ENCODE data around the gene GIT1.

Gene GIT1

GRCh38 chr17:29620271-29620670, 30.8 kb upstream of the GIT1 start:
- no peak overlapping the region for H3K4me3 ChIP-seq (ENCODE audit: control insufficient read depth, low read depth, low read length)
- no peak for TF ChIP-seq CTCF (conservative IDR thresholded peaks at IDR 0.05; ENCODE audit: control insufficient read depth, insufficient read depth, low read depth, low read length)
- DNase-seq (ENCODE audit: low read depth): peak; percentile 48

DNA sequence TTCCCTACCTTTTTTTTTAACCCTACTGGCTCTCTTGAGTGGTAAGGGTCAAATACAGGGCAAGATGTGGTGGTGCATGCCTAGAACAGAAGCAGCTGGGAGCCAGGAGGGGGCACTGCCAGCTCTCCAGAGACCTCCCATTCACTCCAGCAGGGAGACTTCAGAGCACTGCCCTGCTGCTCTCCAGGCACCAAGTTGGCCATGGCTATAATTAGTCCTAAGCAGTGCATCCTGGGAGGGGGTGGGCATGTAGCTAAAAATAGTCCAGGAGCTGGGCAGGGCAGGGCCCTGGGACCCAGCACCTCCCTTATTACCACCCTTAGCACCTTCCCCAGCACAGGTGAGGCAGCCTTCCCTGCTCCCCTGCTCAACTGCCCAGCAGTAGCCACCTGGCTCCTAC, 29.8 kb upstream of the GIT1 start:
- peak; percentile 26 for TF ChIP-seq CTCF (conservative IDR thresholded peaks at IDR 0.05; ENCODE audit: control insufficient read depth, insufficient read depth, low read depth, low read length)
- peak; percentile 48 for DNase-seq (ENCODE audit: low read depth)
- no peak overlapping the region for H3K4me3 ChIP-seq (ENCODE audit: control insufficient read depth, low read depth, low read length)

GRCh38 chr17:29618272-29619065, 29.0 kb upstream of the GIT1 start:
- no peak for DNase-seq (ENCODE audit: low read depth)
- no peak overlapping the region for H3K4me3 ChIP-seq (ENCODE audit: control insufficient read depth, low read depth, low read length)
- TF ChIP-seq CTCF (conservative IDR thresholded peaks at IDR 0.05; ENCODE audit: control insufficient read depth, insufficient read depth, low read depth, low read length): no peak

DNA sequence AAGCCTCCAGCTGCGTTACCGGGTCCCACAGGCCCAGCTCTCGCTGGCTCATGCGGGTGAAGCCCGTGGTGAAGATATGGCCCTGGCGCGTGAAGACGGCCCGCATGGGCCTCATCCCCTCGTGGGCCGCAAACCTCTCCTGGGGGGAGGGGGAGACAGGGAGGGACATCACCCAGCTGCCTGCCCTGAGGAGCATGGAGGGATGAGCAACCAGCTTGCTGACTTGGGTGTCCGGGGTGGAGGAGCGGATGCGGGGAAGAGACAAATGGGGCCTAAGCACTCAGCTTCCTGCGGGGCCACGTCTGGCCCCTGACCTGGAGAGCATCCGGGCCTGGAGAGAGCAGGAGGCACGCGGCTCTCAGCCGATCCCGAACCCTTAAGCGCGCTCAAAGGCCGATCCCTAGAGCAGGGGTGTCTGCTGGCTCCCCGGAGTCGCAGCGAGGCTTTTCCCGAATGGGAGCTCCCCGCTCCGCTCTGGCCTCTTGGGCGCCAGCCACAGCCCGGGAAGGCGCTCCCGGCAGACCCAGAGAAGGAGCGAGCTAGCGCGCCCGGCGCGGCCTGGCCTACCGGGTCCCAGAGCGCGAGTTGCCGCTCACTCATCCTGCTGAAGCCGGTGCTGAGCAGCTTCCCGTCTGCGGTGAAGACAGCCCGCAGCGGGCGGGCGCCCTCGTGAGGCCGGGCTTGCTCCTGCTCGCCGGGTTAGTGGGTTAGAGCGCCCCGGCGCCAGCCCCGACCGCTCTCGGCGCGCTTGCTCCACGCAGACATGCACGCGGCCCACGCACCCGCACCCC, 28.2 kb upstream of the GIT1 start:
- TF ChIP-seq CTCF (conservative IDR thresholded peaks at IDR 0.05; ENCODE audit: control insufficient read depth, insufficient read depth, low read depth, low read length): peak; percentile 44
- peak; percentile 77 for DNase-seq (ENCODE audit: low read depth)
- peak overlapping the region; percentile 13 for H3K4me3 ChIP-seq (ENCODE audit: control insufficient read depth, low read depth, low read length)

DNA sequence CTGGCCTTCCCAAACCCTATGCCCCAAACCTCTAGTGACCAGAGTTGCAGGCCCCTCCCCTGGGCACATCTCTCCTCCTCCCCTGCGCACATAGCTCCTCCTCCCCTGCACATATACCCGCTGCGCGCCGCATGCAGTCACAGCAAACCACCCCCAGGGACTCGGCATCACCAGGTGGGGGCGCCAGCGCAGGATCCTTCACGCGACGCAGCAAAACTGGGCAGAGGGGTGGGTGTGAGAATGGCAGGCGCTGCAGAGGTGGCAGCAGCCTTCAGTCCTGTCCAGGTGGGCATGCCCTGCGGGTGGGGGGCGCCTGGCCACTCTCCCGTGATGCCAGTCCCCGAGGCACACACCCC, 27.7 kb upstream of the GIT1 start:
- peak; percentile 56 for TF ChIP-seq CTCF (conservative IDR thresholded peaks at IDR 0.05; ENCODE audit: control insufficient read depth, insufficient read depth, low read depth, low read length)
- no peak overlapping the region for H3K4me3 ChIP-seq (ENCODE audit: control insufficient read depth, low read depth, low read length)
- DNase-seq (ENCODE audit: low read depth): peak; percentile 70

DNA sequence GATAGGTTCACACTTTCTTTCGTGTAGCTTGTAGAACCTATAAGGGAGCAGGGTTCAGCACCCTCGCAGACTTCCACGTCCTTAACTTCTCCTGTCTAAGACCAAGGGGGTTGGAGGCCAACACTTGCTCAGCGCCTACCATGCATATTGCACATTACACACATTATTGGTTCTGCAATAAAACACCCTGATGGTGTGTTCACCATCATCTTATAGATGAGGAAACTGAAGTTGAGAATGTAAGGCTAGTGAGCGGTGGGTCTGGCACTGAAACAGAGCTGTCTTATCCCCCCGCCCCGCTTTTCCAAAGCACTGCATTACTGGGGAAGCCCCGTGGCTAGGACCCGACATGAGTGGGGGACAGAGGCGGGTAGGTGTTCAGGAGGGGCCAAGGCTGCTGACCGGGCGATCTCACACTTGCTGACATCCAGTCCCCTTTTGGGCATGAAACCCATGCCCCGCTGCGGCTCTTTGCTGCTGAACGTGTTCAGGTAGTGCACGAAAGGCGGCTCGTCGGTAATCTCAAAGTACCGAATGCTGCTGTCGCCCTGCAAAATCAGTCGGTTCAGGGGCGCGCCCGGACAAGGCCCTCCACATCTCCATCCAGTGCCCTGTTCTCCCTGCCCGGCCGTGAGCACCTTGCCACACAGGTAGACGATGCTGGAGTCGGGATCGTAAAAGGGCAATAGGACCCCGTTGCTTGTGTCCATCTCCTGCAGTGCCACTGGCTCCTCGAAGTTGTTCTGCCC, 27.0 kb upstream of the GIT1 start:
- no peak for TF ChIP-seq CTCF (conservative IDR thresholded peaks at IDR 0.05; ENCODE audit: control insufficient read depth, insufficient read depth, low read depth, low read length)
- DNase-seq (ENCODE audit: low read depth): no peak
- H3K4me3 ChIP-seq (ENCODE audit: control insufficient read depth, low read depth, low read length): peak overlapping the region; percentile 27
